HG02623 (cell line): ENCODE results near the gene ID4.

Source experiments
- ATAC-seq: cut with Tn5 transposase; IDR thresholded peaks from one replicate; pipeline ENCODE4 v1.9.1; 2021; ENCODE audit warnings: moderate library complexity; ENCODE audit not compliant: unreplicated experiment

ID4 gene

DNA sequence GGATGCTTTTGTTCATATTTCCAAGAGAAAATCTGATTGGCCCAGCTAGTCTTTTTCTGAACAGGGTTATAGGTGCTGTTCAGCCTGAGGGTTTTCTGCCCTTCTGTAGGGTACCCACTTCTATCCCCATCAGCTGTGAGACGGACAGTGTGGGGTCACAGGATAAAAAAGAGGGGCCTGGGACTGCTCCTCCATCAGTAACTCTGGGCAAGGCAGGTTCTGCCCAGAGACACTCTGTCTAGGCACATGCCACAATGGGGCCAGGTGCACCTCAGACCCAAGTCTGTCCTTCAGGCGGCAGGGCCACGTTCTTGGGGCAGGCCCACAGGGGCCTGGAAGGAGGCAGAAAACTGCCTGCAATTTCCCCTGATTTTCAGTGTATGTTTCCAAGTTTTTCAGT, 20.0 kb downstream of the ID4 start:
- no peak for ATAC-seq

DNA sequence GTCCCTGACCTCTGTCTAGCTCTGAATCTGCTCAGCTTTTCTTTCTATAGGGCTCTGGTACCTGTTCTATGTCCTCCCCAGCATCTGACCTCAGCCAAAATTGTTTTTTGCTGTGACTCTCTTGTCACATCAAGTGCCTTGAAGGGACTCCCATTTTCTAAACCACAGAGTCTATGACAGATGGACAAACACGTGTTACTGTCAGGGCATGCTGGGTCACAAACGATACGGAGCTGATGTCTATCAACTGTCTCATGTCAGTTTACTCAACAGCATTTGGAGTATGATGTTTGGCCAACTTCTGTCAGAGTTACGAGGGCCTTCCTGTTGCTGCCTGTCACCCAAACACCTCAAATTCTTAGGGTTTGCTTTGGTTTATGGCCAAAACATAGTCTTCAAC, 20.5 kb downstream of the ID4 start:
- ATAC-seq: no peak

DNA sequence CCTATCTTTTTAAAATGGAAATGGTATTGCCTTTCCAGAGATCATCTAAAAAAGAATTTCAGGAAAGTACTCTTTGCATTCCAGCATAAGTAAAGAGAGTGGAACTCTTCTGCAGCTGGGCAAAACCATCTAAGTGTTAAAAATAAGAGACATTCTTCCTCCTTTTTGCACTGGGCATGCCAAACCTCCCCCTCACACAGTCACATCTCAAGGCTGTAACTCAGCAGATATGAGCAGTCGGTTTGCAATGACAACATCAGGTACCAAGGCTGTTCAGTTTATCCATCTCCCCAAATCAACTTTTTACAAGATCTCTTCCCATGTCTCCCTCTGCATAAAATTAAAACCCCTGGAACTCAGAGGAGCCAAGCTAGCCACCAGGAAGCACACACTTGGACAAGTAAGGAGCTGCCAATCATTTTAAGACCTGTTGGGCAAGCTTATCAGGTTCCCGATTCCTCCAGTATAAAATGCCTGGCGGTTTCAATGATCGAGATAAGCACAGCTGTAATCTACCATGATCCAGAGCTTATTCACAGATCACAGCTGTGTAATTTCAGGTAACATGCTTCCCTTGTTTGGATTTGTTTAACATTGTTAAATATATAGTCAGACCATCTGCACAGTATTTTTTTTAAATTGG, 23.2 kb downstream of the ID4 start:
- ATAC-seq: no peak

DNA sequence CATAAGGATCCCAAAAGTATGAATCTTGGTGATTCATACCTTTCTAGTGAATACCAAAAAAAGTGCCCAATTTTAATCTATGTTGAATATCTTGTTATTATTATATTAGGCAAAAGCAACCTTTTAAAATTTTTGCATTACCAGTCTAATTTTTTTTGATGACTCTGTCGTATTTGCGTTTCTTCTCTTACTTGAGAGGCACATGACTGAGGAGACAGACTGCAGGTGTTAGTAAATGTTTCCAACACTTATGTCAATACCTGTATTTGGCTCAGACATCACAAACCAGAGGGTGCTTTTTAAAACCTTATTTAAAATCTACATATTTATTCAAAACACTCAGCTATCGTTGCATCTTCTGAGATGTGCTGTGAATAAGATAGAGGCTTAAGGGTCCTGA, 27.1 kb downstream of the ID4 start:
- ATAC-seq: no peak

DNA sequence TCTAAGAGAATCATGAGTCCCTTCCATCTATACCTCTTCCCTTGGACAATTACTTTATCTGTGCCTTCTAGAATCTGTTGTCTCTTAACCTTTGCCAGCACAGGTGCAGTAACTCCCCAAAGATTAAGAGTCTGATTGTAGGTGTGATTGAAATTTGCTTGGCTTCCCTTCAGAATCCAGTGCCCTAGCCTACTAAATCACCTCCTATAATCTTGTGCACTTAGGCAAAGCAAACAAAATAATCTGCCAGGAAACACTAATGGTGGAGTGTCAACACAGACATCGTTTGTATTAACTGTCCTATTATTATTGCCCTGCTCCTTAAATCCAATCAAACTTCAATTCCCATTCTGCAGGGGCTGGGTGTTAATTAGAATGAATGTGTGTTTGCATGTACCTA, 28.0 kb downstream of the ID4 start:
- ATAC-seq: no peak

DNA sequence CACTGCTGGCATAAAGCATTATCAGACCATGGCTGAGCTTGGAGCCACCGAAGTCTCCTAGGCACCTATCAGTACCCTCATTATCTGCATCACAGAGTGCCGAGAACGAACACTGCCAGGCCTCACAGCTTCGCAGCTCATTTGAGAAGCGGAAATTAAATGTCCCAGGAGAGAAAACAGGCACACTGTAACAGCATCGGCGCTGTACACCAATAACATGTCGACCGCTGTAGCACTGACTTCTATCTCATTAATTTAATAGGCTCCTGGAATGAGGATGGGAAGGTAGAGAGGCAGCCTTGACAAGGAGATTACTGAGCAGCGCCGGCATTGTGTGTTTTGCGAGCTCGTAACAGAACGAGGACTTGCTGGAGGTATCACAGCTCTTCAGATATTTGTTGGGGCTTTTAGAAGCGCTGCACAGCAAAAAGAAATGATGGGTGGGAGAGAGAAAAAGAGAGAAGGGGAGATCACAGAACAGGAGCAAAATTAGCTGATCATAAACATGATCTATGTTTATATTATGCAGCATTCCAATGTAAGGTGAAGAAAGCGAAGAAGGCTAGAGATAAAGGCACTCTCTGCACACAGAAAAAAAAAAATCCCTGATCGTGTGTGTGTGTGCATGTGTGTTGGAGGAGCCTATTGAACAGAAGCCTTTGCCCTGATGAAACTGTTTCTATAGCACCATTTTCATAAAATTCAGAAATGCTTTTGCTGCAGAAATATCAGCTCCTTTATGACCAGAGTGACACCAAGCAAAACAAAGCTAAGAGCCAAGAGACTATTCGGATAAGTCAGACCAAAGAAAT, 29.2 kb downstream of the ID4 start:
- ATAC-seq: no peak

DNA sequence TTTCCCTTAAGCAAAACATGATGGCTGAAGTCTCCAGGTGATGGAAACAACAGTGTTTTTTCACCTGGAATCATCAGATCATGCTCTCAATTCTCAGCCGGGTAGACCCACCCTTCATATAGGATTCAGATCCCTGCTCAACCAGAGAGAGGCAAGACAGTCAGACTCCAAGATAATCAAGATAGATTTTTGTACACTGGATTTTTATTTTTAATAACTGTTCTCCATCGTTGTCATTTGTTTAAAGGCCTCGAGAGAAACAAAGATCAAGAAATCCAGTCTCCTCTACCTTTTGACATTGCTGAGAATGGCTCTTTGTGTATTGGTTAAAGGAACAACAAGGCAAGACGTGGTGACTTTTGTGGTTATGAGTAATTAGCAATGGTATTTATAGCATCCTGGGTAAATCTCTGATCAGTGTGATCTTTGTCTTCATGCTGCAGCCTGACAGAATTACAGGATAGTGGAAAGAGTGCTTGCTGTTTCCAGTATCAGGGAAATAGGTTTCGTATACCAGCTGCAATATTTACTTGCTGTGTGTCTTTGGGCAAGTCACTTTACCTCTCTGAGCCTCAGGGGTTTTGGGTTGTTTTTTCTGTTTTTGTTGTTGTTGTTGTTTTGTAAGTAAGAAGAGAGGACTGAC, 29.9 kb downstream of the ID4 start:
- no peak for ATAC-seq

DNA sequence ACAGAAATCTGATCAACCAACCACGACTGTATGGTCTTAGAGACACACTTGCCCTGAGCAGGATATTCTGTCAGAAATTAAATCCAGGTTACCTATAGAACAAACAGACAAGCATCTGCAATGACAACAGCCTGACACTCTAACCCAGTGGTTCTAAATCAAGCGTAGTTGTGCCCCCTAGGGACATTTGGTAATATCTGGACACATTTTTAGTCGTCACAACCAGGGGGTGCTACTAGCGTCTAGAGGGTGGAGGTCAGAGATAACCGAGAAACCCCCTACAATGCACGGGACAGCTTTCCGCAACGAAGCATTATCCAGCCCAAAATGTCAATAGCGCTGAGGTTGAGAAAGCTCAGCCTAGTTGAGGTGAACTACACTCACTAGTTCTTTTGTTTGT, 32.3 kb downstream of the ID4 start:
- no peak for ATAC-seq

DNA sequence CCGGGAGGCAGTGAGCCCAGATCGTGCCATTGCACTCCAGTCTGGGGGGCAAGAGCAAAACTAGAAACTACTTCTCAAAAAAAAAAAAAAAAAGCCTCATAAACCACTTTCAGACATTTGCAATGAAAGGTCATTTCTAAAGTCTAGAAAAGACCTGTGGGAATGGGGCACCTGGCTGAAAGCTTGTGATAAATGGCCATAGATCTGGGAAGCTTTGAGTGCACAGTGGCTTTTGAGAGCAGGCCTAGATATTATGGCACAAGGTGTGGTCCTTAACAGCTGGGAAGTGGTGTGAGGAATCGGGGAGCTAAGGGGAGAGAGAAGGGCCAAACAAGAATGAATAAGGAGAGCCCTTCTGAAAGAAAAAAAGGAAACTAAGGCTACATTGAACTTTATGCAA, 33.2 kb downstream of the ID4 start:
- no peak for ATAC-seq

DNA sequence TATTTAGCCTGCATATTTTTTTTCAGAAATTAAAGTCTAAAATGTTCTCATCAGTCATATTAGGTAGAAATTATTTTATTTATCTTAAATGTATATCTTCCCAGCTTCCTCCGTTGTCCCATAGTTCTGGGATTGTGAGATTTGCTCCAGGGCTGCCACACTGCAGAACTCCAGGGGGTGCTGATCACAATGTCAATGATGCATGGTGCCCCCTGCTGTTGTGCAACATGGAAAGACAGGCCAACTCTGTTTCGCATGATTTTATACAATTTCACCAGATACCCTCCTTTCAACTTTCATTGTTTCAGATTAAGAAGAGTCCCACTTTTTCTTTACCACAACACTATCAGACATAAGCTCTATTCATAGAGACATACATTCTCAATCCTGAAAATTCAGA, 35.9 kb downstream of the ID4 start:
- ATAC-seq: no peak

DNA sequence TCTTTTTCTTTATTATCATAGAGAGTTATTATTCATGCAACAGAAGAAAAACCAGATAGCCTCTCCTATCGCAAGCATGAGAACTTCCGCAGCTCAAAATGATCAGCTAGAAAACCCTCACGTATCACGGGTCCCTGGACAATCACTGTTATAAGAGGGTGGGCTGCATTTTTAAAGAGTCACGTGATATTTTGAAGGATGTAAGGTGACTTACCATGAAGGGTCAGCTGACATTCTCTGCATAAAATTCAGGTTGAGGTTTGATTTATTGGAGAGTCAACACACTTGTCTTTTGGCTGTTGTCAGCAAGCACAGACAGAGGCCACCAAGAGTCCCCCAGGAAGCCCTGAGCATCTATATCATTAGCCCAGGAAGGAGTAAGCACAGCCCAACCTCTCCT, 39.5 kb downstream of the ID4 start:
- no peak for ATAC-seq

DNA sequence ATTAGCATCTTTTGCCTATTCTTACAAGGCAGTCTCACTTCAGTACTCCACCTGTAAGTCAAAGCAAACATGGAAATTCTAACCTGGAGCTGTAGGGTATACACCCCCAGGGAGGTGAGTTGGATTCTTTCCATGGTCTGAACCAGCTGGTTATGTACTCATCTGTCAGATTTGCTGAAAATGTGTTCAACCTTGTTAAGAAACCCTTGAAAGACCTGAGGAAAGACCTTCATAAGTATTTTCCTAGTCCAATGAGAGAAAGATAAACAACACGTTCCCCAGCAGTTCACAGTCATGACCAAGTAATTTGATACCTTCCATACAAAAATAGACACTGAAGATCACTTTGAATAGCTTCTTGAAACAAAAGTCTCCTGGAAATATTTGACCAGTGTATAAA, 42.5 kb downstream of the ID4 start:
- no peak for ATAC-seq

DNA sequence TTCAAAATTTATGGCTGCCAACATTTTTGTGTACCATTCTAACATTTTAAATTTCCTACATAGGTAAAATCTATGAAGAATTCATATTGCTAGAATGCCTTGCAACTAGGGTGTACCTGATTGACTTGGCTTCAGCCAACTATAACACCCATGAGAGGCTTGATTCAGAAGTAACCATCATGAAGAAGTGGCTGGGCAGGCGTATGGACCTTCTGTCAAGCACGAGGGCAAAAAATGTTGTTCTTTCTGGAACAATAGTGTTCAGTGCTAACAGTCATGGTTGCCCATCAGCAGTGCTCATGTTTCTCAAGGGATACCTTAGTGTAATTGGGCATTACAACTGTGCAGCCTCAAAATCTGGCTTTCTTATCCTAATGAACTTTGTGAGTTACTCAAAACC, 42.9 kb downstream of the ID4 start:
- no peak for ATAC-seq

DNA sequence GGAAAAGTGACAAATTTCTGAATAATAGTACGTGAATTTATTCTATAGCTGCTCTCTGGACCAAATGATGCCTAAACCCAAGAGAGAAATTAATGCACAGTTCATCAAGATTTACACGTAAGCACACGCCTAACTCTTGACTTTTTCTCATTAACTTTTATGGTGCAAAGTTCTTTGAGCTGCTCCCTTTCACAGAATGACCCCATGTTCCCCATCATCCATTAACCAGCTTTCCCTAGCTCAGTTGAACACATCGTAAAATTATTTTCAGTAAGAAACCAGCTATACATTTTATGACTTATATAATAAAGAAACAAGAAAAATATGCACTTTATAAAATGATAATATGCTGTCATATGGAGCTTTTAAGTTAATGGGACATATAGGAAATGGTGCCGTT, 54.3 kb downstream of the ID4 start:
- ATAC-seq: no peak
